ENCODE measurements around the gene KCTD5.

The KCTD5 gene

GRCh38 chr16:2698103-2698870 lies 16.0 kb downstream of the KCTD5 start:
- DNase-seq, result no peak

GRCh38 chr16:2698965-2699750 lies 16.8 kb downstream of the KCTD5 start:
- DNase-seq, result no peak

- no peak for DNase-seq
Measured at GRCh38 chr16:2699791-2700600, 17.7 kb downstream of the KCTD5 start.

GRCh38 chr16:2700786-2701185 lies 18.5 kb downstream of the KCTD5 start:
- DNase-seq, result no peak

GRCh38 chr16:2701272-2701671 lies 18.9 kb downstream of the KCTD5 start:
- DNase-seq, result no peak

- no peak for DNase-seq
Measured at GRCh38 chr16:2701713-2702437, 19.6 kb downstream of the KCTD5 start.

GRCh38 chr16:2702438-2702825 lies 20.1 kb downstream of the KCTD5 start:
- DNase-seq, result no peak

- no peak for DNase-seq
Measured at GRCh38 chr16:2702871-2703745, 20.8 kb downstream of the KCTD5 start.

GRCh38 chr16:2704166-2704982 lies 22.1 kb downstream of the KCTD5 start:
- no peak for DNase-seq

- DNase-seq, result no peak
Measured at GRCh38 chr16:2704983-2705275, 22.6 kb downstream of the KCTD5 start.

- DNase-seq, result no peak
Measured at GRCh38 chr16:2705351-2705750, 23.0 kb downstream of the KCTD5 start.

- DNase-seq, result no peak
Measured at GRCh38 chr16:2706085-2706484, 23.8 kb downstream of the KCTD5 start.

GRCh38 chr16:2706611-2707311 lies 24.4 kb downstream of the KCTD5 start:
- DNase-seq, result no peak

GRCh38 chr16:2707368-2708289 lies 25.3 kb downstream of the KCTD5 start:
- DNase-seq, result no peak

- no peak for DNase-seq
Measured at GRCh38 chr16:2708290-2708639, 25.9 kb downstream of the KCTD5 start.

- DNase-seq, result no peak
Measured at GRCh38 chr16:2708955-2709587, 26.7 kb downstream of the KCTD5 start.

GRCh38 chr16:2709588-2709984 lies 27.3 kb downstream of the KCTD5 start:
- no peak for DNase-seq

- DNase-seq, result no peak
Measured at GRCh38 chr16:2710021-2710710, 27.8 kb downstream of the KCTD5 start.
